NCI-H1092 treated with DMSO at 0.1 percent for 48 hours (cell line): ENCODE measurements around the gene GRM4.

ENCODE experiments used
- DNase-seq: peaks from one replicate; lab custom pipeline; 2025; lab: John Stamatoyannopoulos, UW

GRM4 gene

GRCh38 chr6:34062815-34063214, 83.1 kb downstream of the GRM4 start:
- no peak for DNase-seq

GRCh38 chr6:34062156-34062555, 83.7 kb downstream of the GRM4 start:
- DNase-seq, result no peak

GRCh38 chr6:34061348-34061747, 84.5 kb downstream of the GRM4 start:
- no peak for DNase-seq

- DNase-seq, result no peak
Measured at GRCh38 chr6:34059914-34060313, 86.0 kb downstream of the GRM4 start.

- no peak for DNase-seq
Measured at GRCh38 chr6:34059136-34059731, 86.7 kb downstream of the GRM4 start.

GRCh38 chr6:34057790-34058189, 88.1 kb downstream of the GRM4 start:
- no peak for DNase-seq

- no peak for DNase-seq
Measured at GRCh38 chr6:34057191-34057590, 88.7 kb downstream of the GRM4 start.

- no peak for DNase-seq
Measured at GRCh38 chr6:34056305-34057108, 89.4 kb downstream of the GRM4 start.

- DNase-seq, result peak; percentile 41
Measured at GRCh38 chr6:34055223-34055933, 90.5 kb downstream of the GRM4 start.

GRCh38 chr6:34053721-34054120, 92.2 kb downstream of the GRM4 start:
- no peak for DNase-seq

- DNase-seq, result no peak
Measured at GRCh38 chr6:34052918-34053608, 92.8 kb downstream of the GRM4 start.

GRCh38 chr6:34052071-34052825, 93.6 kb downstream of the GRM4 start:
- no peak for DNase-seq

GRCh38 chr6:34051331-34051919, 94.5 kb downstream of the GRM4 start:
- no peak for DNase-seq

GRCh38 chr6:34050691-34051090, 95.2 kb downstream of the GRM4 start:
- no peak for DNase-seq

GRCh38 chr6:34049395-34050342, 96.2 kb downstream of the GRM4 start:
- DNase-seq, result no peak

- DNase-seq, result no peak
Measured at GRCh38 chr6:34047913-34048867, 97.7 kb downstream of the GRM4 start.

GRCh38 chr6:34046617-34047016, 99.3 kb downstream of the GRM4 start:
- DNase-seq, result no peak

GRCh38 chr6:34045771-34046170, 100.1 kb downstream of the GRM4 start:
- no peak for DNase-seq
